Putamen (tissue), 1 donor: ENCODE measurements around the gene GJA9.
A peak's percentile ranks its signal among the peaks of the same experiment; 100 is the strongest.

Source experiments
- DNase-seq: peaks from one replicate; pipeline ENCODE4 v3.0.0-alpha.2; 2016; ENCODE audit warnings: low spot score

GJA9 gene

GRCh38 chr1:38831731-38832369 is 49.5 kb downstream of the GJA9 start:
- no peak for DNase-seq

- DNase-seq = no peak
Measured at GRCh38 chr1:38829368-38829767, 52.0 kb downstream of the GJA9 start.

GRCh38 chr1:38827318-38827717 is 54.1 kb downstream of the GJA9 start:
- peak; percentile 75 for DNase-seq

GRCh38 chr1:38826886-38827285 is 54.5 kb downstream of the GJA9 start:
- no peak for DNase-seq

- DNase-seq = peak; percentile 59
Measured at GRCh38 chr1:38826262-38826661, 55.1 kb downstream of the GJA9 start.
